Caco-2 (cell line): Measurements from ENCODE around the gene PRSS57. TPM values are rescaled to one million over a fixed set of nuclear protein-coding genes. Genes with fewer than 3 reads are reported as not detected.
A peak's percentile ranks its signal among the peaks of the same experiment; 100 is the strongest.

ENCODE experiments used
- BruUV-seq: library from RNA; stranded (reverse); fragments of 400-500 nt; replicated peaks from 2 replicates; lab custom pipeline; 2021; lab: Mats Ljungman, UMichigan
- CTCF ChIA-PET: fragments of 300-600 bp; sonication (Branson Sonifier 250); formaldehyde crosslinking; loops from one replicate; lab custom pipeline; 2022; ENCODE audit warnings: antibody characterized with exemption; lab: Charles Lee
- POLR2A ChIA-PET: fragments of 300-600 bp; sonication (Branson Sonifier 250); formaldehyde crosslinking; loops from one replicate; lab custom pipeline; 2022; ENCODE audit warnings: antibody characterized with exemption; lab: Charles Lee
- DNase-seq, 2 experiments: peaks; one replicate each; pipeline versions ENCODE4 v3.0.0 to v3.0.0-alpha.2; 2020 to 2022
- H3K27me3 ChIP-seq: replicated peaks from 2 replicates; pipeline ENCODE4 v1.6.0; 2011; ENCODE audit warnings: low read length; ENCODE audit not compliant: control insufficient read depth, insufficient read depth
- H3K36me3 ChIP-seq: 2 replicates; pipeline ENCODE4 v1.5.1; 2011; ENCODE audit warnings: low read length; ENCODE audit not compliant: control insufficient read depth, insufficient read depth
- H3K4me1 ChIP-seq: fragments of 250-450 bp; sonication (Bioruptor Pico); 2 replicates; pipeline ENCODE4 v1.5.1; 2020; ENCODE audit warnings: mild to moderate bottlenecking
- H3K4me3 ChIP-seq: 2 replicates; pipeline ENCODE4 v1.5.1; 2011; ENCODE audit warnings: low read depth, mild to moderate bottlenecking, control low read depth, low read length
- H3K9me3 ChIP-seq: fragments of 250-450 bp; sonication (Bioruptor Pico); 2 replicates; pipeline ENCODE4 v1.5.1; 2020; ENCODE audit warnings: mild to moderate bottlenecking, moderate library complexity
- H3K27ac Mint-ChIP-seq: one replicate; pipeline ENCODE4 v1.8.0; 2022; ENCODE audit warnings: mixed read lengths; ENCODE audit not compliant: unreplicated experiment
- H3K27me3 Mint-ChIP-seq: one replicate; pipeline ENCODE4 v1.8.0; 2022; ENCODE audit warnings: mixed read lengths; ENCODE audit not compliant: insufficient read depth, unreplicated experiment
- H3K36me3 Mint-ChIP-seq: one replicate; pipeline ENCODE4 v1.8.0; 2022; ENCODE audit warnings: mild to moderate bottlenecking, mixed read lengths; ENCODE audit not compliant: insufficient read depth, unreplicated experiment
- H3K4me1 Mint-ChIP-seq: one replicate; pipeline ENCODE4 v1.8.0; 2022; ENCODE audit warnings: low read depth, mixed read lengths; ENCODE audit not compliant: unreplicated experiment
- H3K4me3 Mint-ChIP-seq: one replicate; pipeline ENCODE4 v1.8.0; 2022; ENCODE audit warnings: mild to moderate bottlenecking, moderate library complexity, mixed read lengths; ENCODE audit not compliant: unreplicated experiment
- H3K9me3 Mint-ChIP-seq: one replicate; pipeline ENCODE4 v1.8.0; 2022; ENCODE audit warnings: mixed read lengths; ENCODE audit not compliant: unreplicated experiment
- intact Hi-C: fragments of 100-400 bp; cut with micrococcal nuclease; formaldehyde crosslinking; loops from one replicate; pipeline ENCODE4 v1.10.0; 2022; ENCODE audit not compliant: unreplicated experiment
- total RNA-seq: library from RNA; stranded (reverse); gene quantifications from 2 replicates; pipeline ENCODE4 v1.2.3, GENCODE V29; 2022
- TF ChIP-seq, protein P1 (sequence below), 2 experiments: fragments of 200-600 bp in 1 of 2; IDR thresholded peaks; 1 replicate in 1 of 2; 2 replicates in 1 of 2; pipeline versions ENCODE4 v1.5.1 to v1.8.0; 2011 to 2022; ENCODE audit warnings: antibody characterized with exemption in 1 of 2, control low read depth in 1 of 2, inconsistent platforms in 1 of 2, low read depth in 1 of 2, low read length in 1 of 2, mild to moderate bottlenecking in 1 of 2, moderate library complexity in 1 of 2; ENCODE audit not compliant: insufficient read depth in 1 of 2, severe bottlenecking in 1 of 2, unreplicated experiment in 1 of 2

The PRSS57 gene
- total RNA-seq, 1 experiment from 2014 or later: not detected

DNA sequence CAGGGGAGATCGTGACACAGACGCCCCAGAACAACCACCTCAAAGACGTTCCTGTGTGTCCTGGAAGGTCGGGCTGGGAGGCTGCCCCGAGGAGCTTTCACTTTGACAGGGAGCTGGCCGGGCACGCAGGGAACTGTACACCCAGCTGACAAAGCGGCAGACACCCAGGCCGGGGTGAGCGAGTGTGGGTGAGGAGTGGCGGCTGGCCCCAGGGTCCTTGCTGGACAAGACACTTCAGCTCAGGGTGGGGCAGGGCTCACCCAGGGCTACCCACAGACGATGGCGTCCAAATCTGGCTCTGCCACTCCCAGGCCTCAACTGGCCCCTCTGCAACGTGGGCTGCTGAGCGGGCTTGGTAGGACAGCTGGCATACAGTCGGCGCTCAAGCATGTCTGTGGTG, 53.5 kb downstream of the PRSS57 start:
- no peak overlapping the region for H3K27ac Mint-ChIP-seq
- no TSS peak for BruUV-seq
- no peaks in the 10 kb centered on the region for H3K36me3 ChIP-seq
- ChIA-PET CTCF (no interaction called here), POLR2A (interaction anchor here (0.6 kb wide), 2 partner anchors 58 to 111 kb away, joined by 3 to 4 read pairs; no protein-coding TSS in a partner anchor)
- H3K27me3 ChIP-seq: no peaks in the 10 kb centered on the region
- H3K27me3 Mint-ChIP-seq: peaks cover 4% of the 10 kb centered on the region
- no peak overlapping the region for H3K4me3 ChIP-seq
- H3K36me3 Mint-ChIP-seq: peaks cover 35% of the 10 kb centered on the region
- TF ChIP-seq, protein P1, sequence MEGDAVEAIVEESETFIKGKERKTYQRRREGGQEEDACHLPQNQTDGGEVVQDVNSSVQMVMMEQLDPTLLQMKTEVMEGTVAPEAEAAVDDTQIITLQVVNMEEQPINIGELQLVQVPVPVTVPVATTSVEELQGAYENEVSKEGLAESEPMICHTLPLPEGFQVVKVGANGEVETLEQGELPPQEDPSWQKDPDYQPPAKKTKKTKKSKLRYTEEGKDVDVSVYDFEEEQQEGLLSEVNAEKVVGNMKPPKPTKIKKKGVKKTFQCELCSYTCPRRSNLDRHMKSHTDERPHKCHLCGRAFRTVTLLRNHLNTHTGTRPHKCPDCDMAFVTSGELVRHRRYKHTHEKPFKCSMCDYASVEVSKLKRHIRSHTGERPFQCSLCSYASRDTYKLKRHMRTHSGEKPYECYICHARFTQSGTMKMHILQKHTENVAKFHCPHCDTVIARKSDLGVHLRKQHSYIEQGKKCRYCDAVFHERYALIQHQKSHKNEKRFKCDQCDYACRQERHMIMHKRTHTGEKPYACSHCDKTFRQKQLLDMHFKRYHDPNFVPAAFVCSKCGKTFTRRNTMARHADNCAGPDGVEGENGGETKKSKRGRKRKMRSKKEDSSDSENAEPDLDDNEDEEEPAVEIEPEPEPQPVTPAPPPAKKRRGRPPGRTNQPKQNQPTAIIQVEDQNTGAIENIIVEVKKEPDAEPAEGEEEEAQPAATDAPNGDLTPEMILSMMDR (IDR thresholded peaks at IDR 0.05; ENCODE audit: insufficient read depth in 1 of 2, low read depth in 1 of 2, low read length in 1 of 2, severe bottlenecking in 1 of 2, unreplicated experiment in 1 of 2): no peak
- H3K9me3 Mint-ChIP-seq: no peaks in the 10 kb centered on the region
- peaks cover 7% of the 10 kb centered on the region for H3K4me1 Mint-ChIP-seq
- intact Hi-C loops: no loop called here
- no peak overlapping the region for H3K4me3 Mint-ChIP-seq
- H3K9me3 ChIP-seq: no peaks in the 10 kb centered on the region
- DNase-seq: no peak
- H3K4me1 ChIP-seq: peaks cover 7% of the 10 kb centered on the region; the same call in 1 of the 2 replicates

DNA sequence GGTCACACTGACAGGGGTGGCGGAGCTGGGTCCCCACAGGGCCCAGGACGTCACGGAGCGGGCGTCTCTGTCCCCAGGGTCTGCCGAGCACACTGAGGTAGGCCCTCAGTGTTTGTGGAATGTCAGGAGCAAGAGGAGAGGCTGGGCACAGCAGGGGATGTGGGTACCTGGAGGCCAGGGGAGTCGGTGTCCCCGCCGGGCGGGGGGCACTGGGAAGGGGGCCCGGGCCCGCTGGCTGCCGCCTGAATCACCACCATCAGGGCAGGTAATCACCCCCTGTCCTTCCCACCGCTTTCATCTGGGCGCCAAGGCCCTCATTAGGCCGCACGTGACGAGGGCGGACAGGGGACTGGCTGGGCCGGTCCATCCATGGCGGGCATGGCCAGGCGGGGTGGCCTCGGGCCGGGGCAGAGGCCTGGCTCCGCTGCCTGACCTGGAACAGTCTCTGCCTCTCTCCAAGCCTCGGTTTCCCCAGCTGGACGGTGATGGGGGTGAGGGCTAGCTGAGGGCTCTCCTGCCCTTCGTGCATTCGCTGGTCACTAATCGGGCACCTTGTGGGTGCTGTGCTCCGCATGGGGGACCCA, 54.6 kb downstream of the PRSS57 start:
- no peaks in the 10 kb centered on the region for H3K9me3 ChIP-seq
- no peak for DNase-seq
- BruUV-seq: no TSS peak
- CTCF ChIA-PET: no interaction called here
- Mint-ChIP-seq H3K4me1 (peaks cover 7% of the 10 kb centered on the region), H3K27me3 (peaks cover 4% of the 10 kb centered on the region), H3K36me3 (peaks cover 27% of the 10 kb centered on the region), H3K27ac (no peak overlapping the region), H3K4me3 (no peak overlapping the region), H3K9me3 (no peaks in the 10 kb centered on the region)
- TF ChIP-seq, protein P1 (IDR thresholded peaks at IDR 0.05; ENCODE audit: insufficient read depth in 1 of 2, low read depth in 1 of 2, low read length in 1 of 2, severe bottlenecking in 1 of 2, unreplicated experiment in 1 of 2): no peak
- H3K4me1 ChIP-seq: peaks cover 7% of the 10 kb centered on the region; the same call in 1 of the 2 replicates
- POLR2A ChIA-PET: no interaction called here
- H3K36me3 ChIP-seq: no peaks in the 10 kb centered on the region
- no peaks in the 10 kb centered on the region for H3K27me3 ChIP-seq
- no peak overlapping the region for H3K4me3 ChIP-seq
- intact Hi-C loops: no loop called here

DNA sequence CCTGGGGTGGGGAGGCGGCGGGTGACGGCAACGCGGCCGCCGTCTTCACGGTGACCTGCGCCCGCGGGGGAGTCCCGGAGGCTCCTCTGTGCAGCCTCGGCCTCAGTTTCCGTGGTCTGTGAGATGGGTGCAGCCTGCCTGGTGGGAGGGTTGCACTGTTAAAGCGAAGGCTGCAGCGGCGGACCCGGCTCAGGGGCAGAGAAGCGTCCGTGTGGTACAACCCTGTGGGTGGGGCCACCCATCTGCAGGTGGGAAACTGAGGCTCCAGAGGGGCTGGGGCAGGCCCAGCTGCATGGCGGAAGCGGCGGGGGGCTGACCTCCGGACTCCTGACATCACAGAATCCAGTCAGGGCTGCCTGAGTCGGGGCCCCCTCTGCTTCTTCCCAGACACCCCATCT, 55.1 kb downstream of the PRSS57 start:
- Mint-ChIP-seq H3K27me3 (peaks cover 4% of the 10 kb centered on the region), H3K27ac (no peak overlapping the region), H3K4me3 (peak overlapping the region; percentile 71), H3K4me1 (peaks cover 7% of the 10 kb centered on the region), H3K36me3 (peaks cover 22% of the 10 kb centered on the region), H3K9me3 (no peaks in the 10 kb centered on the region)
- TF ChIP-seq, protein P1 (IDR thresholded peaks at IDR 0.05; ENCODE audit: insufficient read depth in 1 of 2, low read depth in 1 of 2, low read length in 1 of 2, severe bottlenecking in 1 of 2, unreplicated experiment in 1 of 2): no peak
- H3K9me3 ChIP-seq: no peaks in the 10 kb centered on the region
- CTCF ChIA-PET: no interaction called here
- DNase-seq: no peak
- peaks cover 7% of the 10 kb centered on the region; the same call in 1 of the 2 replicates for H3K4me1 ChIP-seq
- no peaks in the 10 kb centered on the region for H3K27me3 ChIP-seq
- BruUV-seq: no TSS peak
- intact Hi-C loops: no loop called here
- H3K4me3 ChIP-seq: peak overlapping the region; percentile 45
- H3K36me3 ChIP-seq: no peaks in the 10 kb centered on the region
- POLR2A ChIA-PET: no interaction called here
